Jurkat, Clone E6-1 (cell line): ENCODE measurements around the gene INTS3.
A peak's percentile ranks its signal among the peaks of the same experiment; 100 is the strongest.
"Not testable (repeated sequence)": the region's sequence is repeated elsewhere in the genome, so short reads cannot be mapped to it uniquely, and the experiment has no call there.

Source experiments
- DNase-seq: peaks from one replicate; pipeline ENCODE4 v3.0.0-alpha.2; 2011; ENCODE audit warnings: low read depth, low spot score
- H3K4me3 ChIP-seq: 2 replicates; pipeline ENCODE4 v1.5.1; 2011; ENCODE audit warnings: mild to moderate bottlenecking, low read length, control low read depth, moderate library complexity

Gene INTS3

DNA sequence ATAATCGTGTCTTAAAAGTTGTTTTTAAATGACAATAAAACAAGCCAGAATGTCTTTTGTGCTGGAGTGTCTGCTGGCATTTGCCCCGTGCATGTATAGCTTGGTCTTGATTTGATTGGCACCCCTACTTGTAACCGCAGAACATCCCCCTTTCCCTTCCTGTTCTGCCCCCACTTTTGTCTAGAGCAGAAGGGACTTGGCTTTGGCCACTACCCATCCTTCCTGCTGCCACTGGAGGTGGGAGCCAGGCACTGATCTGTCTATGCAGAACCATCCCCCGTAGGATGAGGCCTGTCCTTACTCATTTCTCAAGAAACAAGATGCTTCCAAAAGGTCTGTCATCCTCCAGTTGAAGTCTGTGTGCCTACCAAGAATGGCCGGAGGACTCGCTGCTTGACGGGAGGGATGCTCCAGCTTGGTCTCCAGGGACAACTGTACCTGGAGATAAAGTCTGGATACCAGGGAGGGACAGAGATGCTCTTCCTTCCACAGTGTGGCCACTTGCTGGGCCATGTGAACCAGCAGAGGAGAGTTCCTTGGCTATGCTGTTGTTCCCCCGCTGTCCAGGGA, 46.3 kb downstream of the INTS3 start:
- no peak for DNase-seq
- H3K4me3 ChIP-seq, result no peak overlapping the region

DNA sequence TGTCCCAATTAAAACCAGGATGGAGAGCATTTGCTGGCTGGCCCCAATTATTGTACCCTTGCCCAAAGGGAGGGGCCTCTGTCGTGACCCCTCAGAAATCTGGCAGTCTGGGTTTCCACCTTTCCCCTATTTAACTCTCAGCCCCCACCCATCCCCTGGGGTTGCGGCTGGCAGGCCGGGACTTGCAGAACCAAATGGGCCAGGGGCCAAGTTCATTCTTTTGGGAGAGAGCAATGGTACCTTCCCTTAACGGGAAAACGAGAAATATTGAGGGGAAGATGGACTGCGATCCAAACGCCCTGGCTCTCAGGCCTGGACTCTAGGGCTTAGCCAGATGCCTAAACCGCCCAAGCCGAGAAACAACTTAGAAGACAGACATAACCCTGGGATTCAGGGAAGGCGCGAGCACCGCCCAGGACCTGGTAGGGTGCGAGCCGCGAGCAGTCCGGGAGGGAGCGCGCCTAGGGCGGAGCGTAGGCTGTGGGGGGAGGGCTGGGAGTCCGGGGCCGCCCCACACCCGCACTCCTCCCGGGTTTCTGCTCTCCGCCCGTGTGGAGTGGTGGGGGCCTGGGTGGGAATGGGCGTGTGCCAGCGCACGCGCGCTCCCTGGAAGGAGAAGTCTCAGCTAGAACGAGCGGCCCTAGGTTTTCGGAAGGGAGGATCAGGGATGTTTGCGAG, 47.1 kb downstream of the INTS3 start, which contains the start of gene SLC27A3:
Gene SLC27A3 (plus strand): TSS at position 628 of the 678 bp plus-strand sequence. CDS start 91 bp downstream, outside the sequence.
- peak within 1 kb of the TSS; percentile 52 for H3K4me3 ChIP-seq
- DNase-seq, result no peak

DNA sequence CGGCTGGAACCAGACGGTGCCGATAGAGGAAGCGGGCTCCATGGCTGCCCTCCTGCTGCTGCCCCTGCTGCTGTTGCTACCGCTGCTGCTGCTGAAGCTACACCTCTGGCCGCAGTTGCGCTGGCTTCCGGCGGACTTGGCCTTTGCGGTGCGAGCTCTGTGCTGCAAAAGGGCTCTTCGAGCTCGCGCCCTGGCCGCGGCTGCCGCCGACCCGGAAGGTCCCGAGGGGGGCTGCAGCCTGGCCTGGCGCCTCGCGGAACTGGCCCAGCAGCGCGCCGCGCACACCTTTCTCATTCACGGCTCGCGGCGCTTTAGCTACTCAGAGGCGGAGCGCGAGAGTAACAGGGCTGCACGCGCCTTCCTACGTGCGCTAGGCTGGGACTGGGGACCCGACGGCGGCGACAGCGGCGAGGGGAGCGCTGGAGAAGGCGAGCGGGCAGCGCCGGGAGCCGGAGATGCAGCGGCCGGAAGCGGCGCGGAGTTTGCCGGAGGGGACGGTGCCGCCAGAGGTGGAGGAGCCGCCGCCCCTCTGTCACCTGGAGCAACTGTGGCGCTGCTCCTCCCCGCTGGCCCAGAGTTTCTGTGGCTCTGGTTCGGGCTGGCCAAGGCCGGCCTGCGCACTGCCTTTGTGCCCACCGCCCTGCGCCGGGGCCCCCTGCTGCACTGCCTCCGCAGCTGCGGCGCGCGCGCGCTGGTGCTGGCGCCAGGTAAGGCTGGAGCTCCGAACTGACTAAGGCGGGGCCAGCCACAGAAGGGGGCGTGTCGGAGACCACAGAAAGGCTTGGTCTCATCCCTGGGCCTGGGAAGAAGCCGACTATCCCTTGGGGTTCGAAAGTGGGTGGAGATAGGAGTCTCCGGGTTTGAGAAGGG, 47.8 kb downstream of the INTS3 start:
- H3K4me3 ChIP-seq, result peak overlapping the region; percentile 52
- no peak for DNase-seq

DNA sequence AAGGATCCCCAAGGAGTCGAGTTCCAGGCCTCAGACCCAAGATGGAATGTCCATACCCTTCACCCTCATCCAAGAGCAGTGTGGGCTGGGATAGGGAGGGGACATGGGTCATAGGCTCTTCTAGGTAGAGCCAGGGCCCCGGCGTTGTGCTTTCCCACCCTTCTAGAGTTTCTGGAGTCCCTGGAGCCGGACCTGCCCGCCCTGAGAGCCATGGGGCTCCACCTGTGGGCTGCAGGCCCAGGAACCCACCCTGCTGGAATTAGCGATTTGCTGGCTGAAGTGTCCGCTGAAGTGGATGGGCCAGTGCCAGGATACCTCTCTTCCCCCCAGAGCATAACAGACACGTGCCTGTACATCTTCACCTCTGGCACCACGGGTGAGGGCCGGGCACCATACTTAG, 48.5 kb downstream of the INTS3 start:
- peak overlapping the region; percentile 52; the same call in 1 of the 2 replicates for H3K4me3 ChIP-seq
- no peak for DNase-seq

DNA sequence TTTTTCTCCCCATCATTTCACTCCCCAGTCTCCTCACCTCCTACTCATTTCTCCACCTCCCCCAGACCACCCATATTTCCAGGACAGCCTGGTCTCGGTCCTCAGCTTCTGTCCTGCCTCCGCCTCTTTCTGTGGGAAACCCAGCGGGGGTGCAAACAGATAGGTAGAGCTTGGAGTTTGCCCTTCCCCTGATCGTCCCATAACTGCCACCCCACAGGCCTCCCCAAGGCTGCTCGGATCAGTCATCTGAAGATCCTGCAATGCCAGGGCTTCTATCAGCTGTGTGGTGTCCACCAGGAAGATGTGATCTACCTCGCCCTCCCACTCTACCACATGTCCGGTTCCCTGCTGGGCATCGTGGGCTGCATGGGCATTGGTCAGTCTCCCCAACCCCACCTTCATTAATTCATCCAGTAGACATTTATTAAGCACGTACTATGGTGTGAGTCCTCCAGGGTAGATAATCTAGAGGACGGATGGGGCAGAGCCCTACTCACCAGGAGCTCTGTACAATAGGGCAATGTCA, 49.1 kb downstream of the INTS3 start:
- no peak for DNase-seq
- H3K4me3 ChIP-seq, result no peak overlapping the region

DNA sequence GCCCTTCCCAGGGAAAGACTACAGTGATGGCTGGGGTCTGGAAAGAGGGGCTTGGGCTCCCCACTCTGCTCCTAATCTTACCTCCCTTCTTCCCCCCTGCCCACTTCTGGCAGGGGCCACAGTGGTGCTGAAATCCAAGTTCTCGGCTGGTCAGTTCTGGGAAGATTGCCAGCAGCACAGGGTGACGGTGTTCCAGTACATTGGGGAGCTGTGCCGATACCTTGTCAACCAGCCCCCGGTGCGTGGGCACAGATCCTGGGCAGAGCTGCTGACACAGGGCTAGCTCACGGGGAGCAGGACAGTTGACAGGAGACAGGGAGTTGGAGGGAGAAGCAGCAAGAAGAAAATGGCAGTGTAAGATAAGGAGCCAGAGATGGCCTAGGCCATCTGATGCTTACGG, 49.8 kb downstream of the INTS3 start:
- DNase-seq, result no peak
- H3K4me3 ChIP-seq, result no peak overlapping the region

DNA sequence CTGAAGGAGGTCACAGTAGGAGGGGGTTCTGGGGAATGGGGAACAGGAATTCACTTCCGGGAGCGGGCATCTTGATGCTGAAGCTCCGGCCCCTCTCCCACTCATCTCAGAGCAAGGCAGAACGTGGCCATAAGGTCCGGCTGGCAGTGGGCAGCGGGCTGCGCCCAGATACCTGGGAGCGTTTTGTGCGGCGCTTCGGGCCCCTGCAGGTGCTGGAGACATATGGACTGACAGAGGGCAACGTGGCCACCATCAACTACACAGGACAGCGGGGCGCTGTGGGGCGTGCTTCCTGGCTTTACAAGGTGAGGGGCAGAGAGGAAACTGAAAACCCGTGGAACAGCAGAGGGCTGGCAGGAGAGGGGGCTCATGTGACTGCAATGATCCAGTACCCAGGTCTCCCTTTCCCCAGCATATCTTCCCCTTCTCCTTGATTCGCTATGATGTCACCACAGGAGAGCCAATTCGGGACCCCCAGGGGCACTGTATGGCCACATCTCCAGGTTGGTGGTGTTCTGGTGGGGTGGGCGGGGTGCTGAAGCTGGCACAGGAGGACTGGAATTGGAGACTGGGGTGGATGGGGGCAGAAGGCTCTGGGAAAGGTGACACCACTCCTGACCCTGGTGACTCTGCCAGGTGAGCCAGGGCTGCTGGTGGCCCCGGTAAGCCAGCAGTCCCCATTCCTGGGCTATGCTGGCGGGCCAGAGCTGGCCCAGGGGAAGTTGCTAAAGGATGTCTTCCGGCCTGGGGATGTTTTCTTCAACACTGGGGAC, 50.4 kb downstream of the INTS3 start:
- no peak for DNase-seq
- H3K4me3 ChIP-seq, result no peak overlapping the region

DNA sequence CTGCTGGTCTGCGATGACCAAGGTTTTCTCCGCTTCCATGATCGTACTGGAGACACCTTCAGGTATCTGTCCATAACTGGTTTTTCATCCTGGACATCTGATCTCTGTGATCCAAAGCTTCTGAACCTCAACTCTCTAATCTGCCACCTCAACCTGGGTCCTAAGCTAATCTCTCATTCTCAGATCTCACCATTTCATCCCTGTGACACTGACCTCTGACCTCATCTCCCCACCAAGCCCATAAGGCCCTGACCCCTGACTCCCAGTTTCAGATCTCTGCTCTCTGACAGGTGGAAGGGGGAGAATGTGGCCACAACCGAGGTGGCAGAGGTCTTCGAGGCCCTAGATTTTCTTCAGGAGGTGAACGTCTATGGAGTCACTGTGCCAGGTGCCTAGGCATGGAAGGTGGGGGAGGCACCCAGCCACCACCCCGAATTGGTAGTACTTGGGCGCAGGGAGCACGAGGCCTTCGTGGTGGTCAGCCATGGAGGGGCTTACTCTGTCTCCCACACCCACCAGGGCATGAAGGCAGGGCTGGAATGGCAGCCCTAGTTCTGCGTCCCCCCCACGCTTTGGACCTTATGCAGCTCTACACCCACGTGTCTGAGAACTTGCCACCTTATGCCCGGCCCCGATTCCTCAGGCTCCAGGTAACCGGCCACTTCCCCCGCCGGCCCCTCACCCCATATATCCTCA, 51.1 kb downstream of the INTS3 start:
- H3K4me3 ChIP-seq, result no peak overlapping the region
- no peak for DNase-seq

DNA sequence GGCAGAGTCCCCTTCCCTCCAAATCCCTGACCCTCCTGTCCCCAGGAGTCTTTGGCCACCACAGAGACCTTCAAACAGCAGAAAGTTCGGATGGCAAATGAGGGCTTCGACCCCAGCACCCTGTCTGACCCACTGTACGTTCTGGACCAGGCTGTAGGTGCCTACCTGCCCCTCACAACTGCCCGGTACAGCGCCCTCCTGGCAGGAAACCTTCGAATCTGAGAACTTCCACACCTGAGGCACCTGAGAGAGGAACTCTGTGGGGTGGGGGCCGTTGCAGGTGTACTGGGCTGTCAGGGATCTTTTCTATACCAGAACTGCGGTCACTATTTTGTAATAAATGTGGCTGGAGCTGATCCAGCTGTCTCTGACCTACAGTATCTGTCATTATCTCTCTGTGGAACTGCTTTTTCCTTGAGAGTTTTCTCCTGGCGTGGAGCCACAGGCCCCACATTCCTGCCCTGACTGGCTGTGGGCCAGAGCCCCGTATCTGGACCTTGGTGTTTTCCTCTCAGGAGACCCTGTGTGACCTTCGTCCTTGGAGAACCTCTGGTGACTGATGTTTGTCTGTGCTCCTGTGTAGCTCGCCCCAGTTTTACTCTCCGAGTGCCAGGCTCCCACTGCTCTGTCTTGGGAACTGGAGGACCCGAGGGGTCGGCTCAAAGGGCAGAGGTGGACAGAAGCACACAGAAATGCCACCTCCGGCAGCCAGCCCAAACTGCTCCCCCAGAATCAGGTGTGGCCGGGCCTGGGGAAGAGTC, 52.1 kb downstream of the INTS3 start:
- no peak for DNase-seq
- no peak overlapping the region for H3K4me3 ChIP-seq

DNA sequence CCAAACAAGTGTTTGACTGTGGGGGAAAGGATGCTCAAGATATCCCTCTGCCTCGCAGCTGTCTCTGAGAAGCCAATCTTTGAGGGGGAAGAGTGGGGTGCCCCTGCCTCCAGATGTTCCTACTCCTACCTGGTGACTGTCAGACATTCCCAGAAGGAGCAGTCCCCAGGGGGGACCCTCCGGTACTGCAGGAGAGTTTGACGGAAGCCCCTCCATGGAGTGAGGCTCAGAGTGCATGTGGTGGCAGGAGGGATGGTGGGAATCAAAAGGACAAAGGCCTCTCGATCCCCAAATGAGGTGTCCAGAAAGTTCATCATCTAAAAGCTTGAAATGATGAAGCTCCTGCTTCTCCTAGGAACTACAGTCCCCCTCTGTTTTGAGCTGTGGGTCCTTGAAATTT, 52.7 kb downstream of the INTS3 start:
- no peak overlapping the region for H3K4me3 ChIP-seq
- DNase-seq, result no peak

DNA sequence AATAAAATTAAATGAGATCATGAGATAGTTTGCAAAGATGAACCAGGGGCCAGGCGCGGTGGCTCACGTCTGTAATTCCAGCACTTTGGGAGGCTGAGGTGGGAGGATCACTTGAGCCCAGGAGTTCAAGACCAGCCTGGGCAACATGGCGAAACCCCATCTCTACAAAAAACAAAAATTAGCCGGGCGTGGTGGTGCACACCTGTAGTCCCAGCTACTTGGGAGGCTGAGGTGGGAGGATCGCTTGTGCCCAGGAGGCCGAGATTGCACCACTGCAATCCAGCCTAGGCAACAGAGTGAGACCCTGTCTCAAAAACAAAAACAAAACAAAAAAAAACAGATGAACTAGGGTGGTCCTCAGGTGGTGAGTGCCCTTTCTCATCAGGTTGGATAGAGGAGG, 54.8 kb downstream of the INTS3 start:
- H3K4me3 ChIP-seq, result peak overlapping the region; percentile 63
- not testable (repeated sequence) for DNase-seq

DNA sequence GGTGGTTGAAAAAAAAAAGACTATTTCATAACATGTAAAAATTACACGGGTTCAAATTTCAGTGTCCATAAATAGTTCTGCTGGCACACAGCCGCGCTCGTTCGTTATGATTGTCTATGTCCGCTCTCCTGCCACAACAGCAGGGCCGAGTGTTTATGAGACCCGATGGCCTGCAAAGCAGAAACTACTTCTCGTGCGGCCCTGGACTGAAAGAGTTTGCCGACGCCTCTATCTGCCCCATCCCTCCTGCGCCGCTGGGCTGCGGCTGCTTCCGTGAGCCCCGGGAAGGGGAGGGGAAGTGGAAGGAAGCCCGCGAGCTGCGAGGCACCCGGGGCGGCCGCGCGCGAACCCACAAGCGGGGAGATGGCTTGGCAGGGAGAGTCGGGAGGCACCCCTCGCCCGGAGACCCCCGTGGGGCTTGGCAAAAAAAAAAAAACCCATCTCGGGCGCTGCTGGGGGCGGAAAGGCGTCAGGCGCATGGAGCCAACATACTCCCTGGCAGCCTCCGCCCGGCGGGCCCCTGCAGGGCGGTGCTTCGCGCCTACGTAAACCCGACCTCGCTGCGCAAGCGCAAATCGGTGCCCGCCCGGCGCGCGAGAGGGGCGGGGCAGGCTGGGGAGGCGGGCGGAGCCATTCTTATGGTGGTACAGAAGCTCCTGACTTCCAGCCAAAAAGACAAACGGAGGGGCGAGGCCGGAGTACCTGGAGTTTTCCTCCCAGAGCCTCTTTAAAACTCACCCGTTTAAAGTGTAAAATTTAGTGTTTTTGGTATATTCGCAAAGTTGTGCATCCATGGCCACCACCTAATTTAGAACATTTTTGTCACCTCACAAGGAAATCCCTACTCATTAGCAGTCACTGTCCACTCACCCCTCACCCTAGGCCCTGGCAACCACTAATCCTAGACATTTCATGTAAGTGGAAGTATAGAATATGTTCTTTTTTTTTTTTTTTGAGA, 55.7 kb downstream of the INTS3 start:
- DNase-seq, result peak; percentile 84

DNA sequence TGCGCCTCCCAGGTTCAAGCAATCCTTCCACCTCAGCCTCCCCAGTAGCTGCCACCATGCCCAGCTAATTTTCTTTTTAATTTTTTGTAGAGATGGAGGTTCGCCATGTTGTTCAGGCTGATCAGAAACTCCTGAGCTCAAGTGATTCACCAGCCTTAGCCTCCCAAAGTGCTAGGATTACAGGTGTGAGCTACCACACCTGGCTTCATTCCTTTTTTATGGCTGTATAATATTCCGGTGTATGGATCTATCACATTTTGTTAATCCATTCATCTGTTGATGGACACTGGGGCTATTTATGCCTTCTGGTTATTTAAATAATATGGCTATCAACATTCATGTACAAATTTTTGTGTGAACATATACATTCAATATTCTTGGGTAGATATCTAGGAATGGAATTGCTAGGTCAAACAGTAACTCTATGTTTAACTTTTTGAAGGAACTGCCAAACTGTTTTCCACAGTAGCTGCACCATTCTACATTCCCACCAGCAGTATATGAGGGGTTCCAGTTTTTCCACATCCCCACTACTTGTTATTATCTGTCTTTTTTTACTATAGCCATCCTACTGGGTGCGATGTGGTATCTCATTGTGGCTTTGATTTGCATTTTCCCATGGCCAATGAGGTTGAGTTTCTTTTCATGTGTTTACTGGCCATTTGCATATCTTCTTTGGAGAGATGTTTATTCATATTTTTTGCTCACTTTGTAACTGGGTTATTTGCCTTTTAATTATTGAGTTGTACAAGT, 58.4 kb downstream of the INTS3 start:
- H3K4me3 ChIP-seq, result no peak overlapping the region
- DNase-seq, result no peak

More for the DNA sequence above, 55.7 kb downstream of the INTS3 start:
- H3K4me3 ChIP-seq, result peak overlapping the region; percentile 63

DNA sequence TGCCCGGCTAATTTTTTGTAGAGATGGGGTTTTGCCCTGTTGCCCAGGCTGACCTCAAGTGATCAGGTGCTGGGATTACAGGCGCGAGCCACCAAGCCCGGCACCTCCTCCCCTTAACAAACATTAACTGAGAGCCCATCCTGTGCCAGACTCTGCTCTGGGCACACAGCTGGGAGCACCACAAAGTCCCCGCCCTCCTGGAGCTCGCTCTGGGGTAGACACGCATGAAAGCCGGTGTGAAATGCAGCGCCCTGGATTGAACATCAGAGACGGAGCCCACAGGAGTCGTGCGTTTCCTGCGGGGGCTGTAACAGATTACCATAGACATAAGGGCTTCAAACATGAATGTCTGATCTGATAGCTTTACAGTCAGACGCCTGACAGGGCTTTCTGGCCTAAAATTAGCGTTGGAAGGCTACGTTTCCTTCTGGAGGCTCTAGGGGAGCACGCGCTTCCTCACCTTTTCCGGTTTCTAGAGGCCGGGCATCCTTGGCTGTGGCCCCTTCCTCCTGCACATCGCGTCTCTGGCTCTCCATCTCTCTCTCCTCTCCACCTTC, 61.7 kb downstream of the INTS3 start:
- no peak overlapping the region for H3K4me3 ChIP-seq
- DNase-seq, result no peak

DNA sequence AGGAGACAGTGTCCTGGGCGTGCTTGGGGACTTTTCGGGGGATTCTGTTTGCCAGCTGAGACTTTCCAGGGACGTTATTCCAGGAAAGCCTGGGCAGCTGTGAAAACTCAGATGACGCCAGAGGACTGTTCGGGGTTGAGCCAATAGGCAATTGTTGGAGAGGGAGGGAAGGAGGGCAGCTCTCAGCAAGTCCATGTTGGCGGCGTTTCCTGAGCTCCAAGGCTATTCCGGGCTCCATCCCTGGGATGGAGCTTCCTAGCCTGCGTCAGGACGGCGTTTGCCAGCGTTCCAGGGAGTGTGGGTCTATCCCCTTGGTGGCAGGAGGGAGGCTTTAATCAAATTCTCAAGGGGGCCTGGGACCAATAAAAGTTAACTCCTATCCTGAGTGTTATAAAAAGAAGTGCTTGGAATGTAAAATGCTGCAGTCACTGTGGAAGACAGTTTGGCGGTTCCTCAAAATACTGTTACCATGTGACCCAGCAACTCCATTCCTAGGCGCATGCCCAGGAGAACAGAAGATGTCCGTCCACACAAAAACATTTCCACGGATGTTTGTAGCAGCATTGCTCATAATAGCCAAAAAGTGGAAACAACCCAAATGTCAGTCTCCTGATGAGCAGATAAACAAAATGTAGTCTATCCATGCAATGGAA, 62.6 kb downstream of the INTS3 start:
- DNase-seq, result no peak
- H3K4me3 ChIP-seq, result no peak overlapping the region
